Neural progenitor cell (in vitro differentiated cells): Measurements from ENCODE around the gene PRSS3.

ENCODE experiments used
- EZH2 ChIP-seq: fragments of 200-600 bp; sonication (generic); IDR thresholded peaks from 2 replicates; pipeline ENCODE4 v1.6.1; 2017; ENCODE audit warnings: antibody characterized with exemption, mild to moderate bottlenecking, moderate library complexity
- EZH2phosphoT487 ChIP-seq: fragments of 200-600 bp; sonication (generic); IDR thresholded peaks from 2 replicates; pipeline ENCODE4 v1.6.1; 2017; ENCODE audit warnings: antibody characterized with exemption
- TF ChIP-seq, protein P1 (sequence below): fragments of 200-600 bp; sonication (generic); IDR thresholded peaks from 2 replicates; pipeline ENCODE4 v1.5.1; 2017; ENCODE audit warnings: antibody characterized with exemption, mild to moderate bottlenecking

DNA sequence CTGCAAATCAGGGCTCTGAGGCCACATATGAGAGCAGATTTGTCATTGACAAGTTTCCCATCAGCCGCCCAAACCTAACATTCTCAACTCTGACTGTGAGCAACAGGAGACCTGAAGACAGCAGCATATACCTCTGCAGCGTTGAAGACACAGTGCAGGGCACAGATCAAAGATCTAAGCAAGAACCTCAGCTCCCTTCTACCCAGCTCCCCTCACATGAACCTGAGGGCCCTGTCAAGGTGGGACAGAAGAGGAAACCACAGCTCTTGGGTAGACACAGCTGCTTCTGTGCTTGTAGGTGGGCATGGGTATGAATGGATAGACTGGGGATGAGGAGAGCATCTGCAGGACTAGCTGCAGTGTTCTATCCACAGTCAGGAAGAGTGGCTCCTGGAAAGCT, 8.7 kb upstream of the PRSS3 start:
- TF ChIP-seq EZH2 = no peak
- TF ChIP-seq, protein P1, sequence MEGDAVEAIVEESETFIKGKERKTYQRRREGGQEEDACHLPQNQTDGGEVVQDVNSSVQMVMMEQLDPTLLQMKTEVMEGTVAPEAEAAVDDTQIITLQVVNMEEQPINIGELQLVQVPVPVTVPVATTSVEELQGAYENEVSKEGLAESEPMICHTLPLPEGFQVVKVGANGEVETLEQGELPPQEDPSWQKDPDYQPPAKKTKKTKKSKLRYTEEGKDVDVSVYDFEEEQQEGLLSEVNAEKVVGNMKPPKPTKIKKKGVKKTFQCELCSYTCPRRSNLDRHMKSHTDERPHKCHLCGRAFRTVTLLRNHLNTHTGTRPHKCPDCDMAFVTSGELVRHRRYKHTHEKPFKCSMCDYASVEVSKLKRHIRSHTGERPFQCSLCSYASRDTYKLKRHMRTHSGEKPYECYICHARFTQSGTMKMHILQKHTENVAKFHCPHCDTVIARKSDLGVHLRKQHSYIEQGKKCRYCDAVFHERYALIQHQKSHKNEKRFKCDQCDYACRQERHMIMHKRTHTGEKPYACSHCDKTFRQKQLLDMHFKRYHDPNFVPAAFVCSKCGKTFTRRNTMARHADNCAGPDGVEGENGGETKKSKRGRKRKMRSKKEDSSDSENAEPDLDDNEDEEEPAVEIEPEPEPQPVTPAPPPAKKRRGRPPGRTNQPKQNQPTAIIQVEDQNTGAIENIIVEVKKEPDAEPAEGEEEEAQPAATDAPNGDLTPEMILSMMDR = no peak
- no peak for TF ChIP-seq EZH2phosphoT487
